AG10803 (cell line): ENCODE results near the gene SCNN1B.

Source experiments
- DNase-seq: peaks from one replicate; pipeline ENCODE4 v3.0.0; 2010; ENCODE audit warnings: low read depth
- H3K4me3 ChIP-seq: 2 replicates; pipeline ENCODE4 v1.5.1; 2011; ENCODE audit warnings: mild to moderate bottlenecking, low read length, control low read depth
- CTCF ChIP-seq: conservative IDR thresholded peaks from 2 replicates; pipeline ENCODE4 v1.5.1; 2011; ENCODE audit warnings: mild to moderate bottlenecking, low read length, control low read depth, inconsistent platforms

Gene SCNN1B

GRCh38 chr16:23330583-23331249, 28.6 kb downstream of the SCNN1B start:
- no peak for DNase-seq
- no peak overlapping the region for H3K4me3 ChIP-seq
- TF ChIP-seq CTCF: no peak

DNA sequence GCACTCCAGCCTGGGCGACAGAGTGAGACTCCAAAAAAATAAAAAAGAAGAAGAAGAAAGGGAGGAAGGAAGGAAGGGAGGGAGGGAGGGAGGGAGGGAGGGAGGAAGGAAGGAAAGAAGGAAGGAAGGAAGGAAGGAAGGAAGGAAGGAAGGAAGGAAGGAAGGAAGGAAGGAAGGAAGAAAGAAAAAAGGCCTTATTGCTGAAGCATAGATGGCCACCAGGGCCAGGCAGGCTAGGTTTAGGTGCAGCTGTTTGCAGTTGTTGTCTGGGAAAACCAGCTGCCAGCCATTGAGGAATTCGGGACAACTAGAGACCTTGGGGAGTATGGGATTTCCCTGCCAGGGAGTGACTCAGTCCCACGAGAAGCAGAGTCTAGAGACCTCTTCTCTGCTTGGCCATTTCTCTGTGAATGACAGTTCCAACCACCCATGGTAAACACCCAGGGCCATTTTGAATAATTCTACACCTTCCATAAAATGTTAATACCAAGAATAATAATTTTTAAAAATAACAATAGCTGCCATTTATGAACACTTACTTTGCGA, 31.0 kb downstream of the SCNN1B start:
- no peak overlapping the region for H3K4me3 ChIP-seq

GRCh38 chr16:23333831-23334456, 31.8 kb downstream of the SCNN1B start:
- TF ChIP-seq CTCF: no peak
- no peak overlapping the region for H3K4me3 ChIP-seq
- no peak for DNase-seq

More for the DNA sequence above, 31.0 kb downstream of the SCNN1B start:
- TF ChIP-seq CTCF: no peak
- no peak for DNase-seq

DNA sequence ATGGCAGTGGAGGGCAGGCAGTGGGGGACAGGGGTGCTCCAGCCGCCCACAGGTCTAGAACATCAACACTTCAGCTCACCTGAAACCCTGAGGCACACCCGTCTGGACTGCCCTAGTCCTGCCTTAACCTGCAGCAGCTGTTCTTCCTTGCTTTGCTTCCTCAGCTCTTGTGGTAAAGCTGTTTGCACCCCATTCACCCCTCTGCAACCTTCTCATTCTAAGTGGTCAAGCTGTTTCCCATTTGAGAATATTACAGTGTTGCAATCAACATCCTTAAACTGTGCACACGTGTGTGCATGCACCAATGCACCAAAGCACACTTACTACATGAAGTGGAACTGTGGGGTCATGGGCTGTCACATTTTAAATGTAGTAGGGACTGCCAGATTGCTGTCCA, 32.4 kb downstream of the SCNN1B start:
- no peak for TF ChIP-seq CTCF

DNA sequence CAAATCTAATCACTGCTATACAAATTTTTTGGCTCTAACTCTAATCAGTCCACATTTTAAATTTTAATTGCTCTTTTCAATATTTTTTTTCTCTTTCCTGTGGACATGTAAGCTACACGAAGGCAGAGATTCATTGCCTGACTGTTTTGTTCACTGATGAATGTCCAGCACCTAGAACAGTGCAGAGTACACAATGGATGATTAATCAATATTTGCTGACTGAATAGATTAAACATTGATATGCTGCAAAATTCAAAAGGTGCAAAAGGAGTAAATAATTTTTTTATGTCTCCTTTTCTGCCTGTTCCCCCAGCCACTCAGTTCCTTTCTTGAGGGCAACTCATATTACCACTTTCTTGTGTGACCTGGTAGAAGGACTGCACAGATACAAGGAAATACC, 32.8 kb downstream of the SCNN1B start:
- no peak for TF ChIP-seq CTCF
- no peak for DNase-seq
- H3K4me3 ChIP-seq: no peak overlapping the region

More for the DNA sequence above, 32.4 kb downstream of the SCNN1B start:
- H3K4me3 ChIP-seq: no peak overlapping the region
- no peak for DNase-seq

GRCh38 chr16:23337836-23338550, 35.9 kb downstream of the SCNN1B start:
- no peak for TF ChIP-seq CTCF
- no peak for DNase-seq
- no peak overlapping the region for H3K4me3 ChIP-seq
